ENCODE data around the gene TEAD4.
"Not testable (repeated sequence)": the region's sequence is repeated elsewhere in the genome, so short reads cannot be mapped to it uniquely, and the experiment has no call there.

TEAD4 gene

GRCh38 chr12:3061059-3061458 lies 101.9 kb downstream of the TEAD4 start:
- TF ChIP-seq, protein P1, sequence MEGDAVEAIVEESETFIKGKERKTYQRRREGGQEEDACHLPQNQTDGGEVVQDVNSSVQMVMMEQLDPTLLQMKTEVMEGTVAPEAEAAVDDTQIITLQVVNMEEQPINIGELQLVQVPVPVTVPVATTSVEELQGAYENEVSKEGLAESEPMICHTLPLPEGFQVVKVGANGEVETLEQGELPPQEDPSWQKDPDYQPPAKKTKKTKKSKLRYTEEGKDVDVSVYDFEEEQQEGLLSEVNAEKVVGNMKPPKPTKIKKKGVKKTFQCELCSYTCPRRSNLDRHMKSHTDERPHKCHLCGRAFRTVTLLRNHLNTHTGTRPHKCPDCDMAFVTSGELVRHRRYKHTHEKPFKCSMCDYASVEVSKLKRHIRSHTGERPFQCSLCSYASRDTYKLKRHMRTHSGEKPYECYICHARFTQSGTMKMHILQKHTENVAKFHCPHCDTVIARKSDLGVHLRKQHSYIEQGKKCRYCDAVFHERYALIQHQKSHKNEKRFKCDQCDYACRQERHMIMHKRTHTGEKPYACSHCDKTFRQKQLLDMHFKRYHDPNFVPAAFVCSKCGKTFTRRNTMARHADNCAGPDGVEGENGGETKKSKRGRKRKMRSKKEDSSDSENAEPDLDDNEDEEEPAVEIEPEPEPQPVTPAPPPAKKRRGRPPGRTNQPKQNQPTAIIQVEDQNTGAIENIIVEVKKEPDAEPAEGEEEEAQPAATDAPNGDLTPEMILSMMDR (IDR thresholded peaks at IDR 0.05; ENCODE audit: insufficient read depth, low read depth, low read length, missing control alignments), result no peak
- H3K4me3 ChIP-seq (ENCODE audit: low read length), result no peak overlapping the region
- DNase-seq (ENCODE audit: low read depth), result no peak

GRCh38 chr12:3061501-3062215 lies 102.5 kb downstream of the TEAD4 start:
- no peak for DNase-seq (ENCODE audit: low read depth)
- H3K4me3 ChIP-seq (ENCODE audit: low read length), result no peak overlapping the region
- TF ChIP-seq, protein P1 (IDR thresholded peaks at IDR 0.05; ENCODE audit: insufficient read depth, low read depth, low read length, missing control alignments), result no peak

DNA sequence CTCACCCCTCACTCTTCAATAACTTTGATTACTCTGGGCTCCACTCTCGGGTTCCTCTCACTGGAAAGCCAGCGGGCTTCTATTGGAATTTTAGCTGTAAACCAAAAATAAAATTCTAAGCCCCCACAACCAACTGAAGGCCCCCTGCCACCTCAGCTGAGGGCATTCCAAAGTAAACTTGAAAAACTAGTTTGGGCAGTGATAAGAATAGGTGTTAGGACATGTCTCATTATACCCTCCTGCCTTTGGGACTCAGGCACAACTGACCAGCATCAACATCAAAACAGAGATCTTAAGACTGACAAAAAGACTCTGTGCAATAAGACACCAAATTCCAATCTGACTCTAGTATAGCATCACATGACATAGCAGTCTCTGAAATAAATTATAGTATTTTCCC lies 106.1 kb downstream of the TEAD4 start:
- TF ChIP-seq, protein P1 (IDR thresholded peaks at IDR 0.05; ENCODE audit: insufficient read depth, low read depth, low read length, missing control alignments), result no peak
- no peak for DNase-seq (ENCODE audit: low read depth)
- H3K4me3 ChIP-seq (ENCODE audit: low read length), result no peak overlapping the region

DNA sequence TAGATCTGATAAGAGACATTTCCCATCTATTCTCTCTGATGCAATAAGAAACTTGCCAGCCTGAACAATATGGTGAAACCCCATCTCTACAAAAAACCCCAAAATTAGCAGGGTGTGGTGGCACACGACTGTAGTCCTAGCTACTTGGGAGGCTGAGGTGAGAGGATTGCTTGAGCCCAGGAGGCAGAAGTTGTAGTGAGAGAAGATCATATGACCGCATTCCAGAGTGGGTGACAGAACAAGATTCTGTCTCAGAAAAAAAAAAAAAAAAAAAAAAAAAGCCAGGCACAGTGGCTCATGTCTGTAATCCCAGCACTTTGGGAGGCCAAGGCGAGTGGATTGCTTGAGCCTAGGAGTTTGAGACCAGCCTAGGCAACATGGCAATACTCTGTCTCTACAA lies 106.6 kb downstream of the TEAD4 start:
- DNase-seq (ENCODE audit: low read depth), result not testable (repeated sequence)

DNA sequence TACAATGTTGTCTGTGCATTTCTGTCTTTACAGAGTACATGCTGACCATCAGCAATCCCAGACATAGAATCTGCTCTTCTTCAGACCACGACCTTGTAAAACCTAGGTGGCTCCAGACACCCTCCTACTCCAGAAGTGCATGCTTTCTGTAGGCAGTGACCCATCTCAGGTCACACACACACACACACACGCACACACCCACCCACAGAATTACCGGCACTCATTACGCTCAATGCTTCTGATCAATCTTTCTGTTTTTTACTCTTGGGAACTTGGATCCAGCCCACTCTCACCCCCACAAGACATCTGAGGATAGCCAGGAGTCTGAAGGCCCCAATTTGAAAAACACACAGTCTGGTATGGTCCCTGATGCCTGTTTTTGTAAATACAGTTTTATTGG lies 110.5 kb downstream of the TEAD4 start:
- H3K4me3 ChIP-seq (ENCODE audit: low read length), result no peak overlapping the region
- no peak for DNase-seq (ENCODE audit: low read depth)
- TF ChIP-seq, protein P1 (IDR thresholded peaks at IDR 0.05; ENCODE audit: insufficient read depth, low read depth, low read length, missing control alignments), result no peak

More for the DNA sequence above, 106.6 kb downstream of the TEAD4 start:
- not testable (repeated sequence) for H3K4me3 ChIP-seq (ENCODE audit: low read length)

DNA sequence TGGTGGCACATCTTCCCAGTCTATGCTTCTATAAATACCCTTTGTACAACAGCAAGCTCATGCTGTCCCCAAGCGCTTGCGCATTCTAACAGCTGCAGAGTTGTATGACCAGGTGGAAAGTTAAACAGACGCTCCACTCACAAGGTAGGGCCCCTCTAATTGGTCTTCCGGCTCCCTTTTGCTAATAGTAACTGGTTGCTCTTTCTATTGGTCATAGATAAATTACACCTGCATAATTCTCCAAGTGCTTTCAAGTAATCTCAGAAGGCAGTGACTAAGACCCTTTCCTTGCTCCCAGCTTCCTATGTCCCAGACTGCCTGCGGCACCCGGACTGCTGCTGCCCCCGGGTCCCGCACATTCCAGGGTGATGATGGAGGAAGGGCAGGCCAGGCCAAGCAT lies 111.9 kb downstream of the TEAD4 start:
- DNase-seq (ENCODE audit: low read depth), result no peak
- H3K4me3 ChIP-seq (ENCODE audit: low read length), result no peak overlapping the region
- TF ChIP-seq, protein P1 (IDR thresholded peaks at IDR 0.05; ENCODE audit: insufficient read depth, low read depth, low read length, missing control alignments), result no peak

DNA sequence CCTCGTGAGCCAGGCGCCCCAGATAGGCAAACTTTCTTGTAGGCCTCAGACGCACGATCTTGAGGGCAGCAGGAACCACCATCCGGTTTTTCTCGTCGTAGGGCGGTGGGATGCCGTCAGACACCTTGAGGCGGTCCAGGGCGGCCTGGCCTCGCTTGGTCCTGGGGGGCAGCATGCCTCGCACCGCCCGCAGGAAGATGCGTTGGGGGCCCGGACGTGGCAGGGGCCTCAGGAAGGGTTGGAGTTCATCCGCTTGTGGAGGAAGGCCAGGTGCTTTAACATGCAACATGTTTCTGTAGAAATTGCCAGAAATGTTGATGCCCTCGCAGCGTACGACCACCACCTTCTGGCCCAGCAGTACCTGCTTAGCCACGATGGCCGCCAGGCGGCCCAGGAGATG lies 112.5 kb downstream of the TEAD4 start:
- TF ChIP-seq, protein P1 (IDR thresholded peaks at IDR 0.05; ENCODE audit: insufficient read depth, low read depth, low read length, missing control alignments), result no peak
- H3K4me3 ChIP-seq (ENCODE audit: low read length), result no peak overlapping the region
- no peak for DNase-seq (ENCODE audit: low read depth)
